ENCODE measurements around the gene DYNC2LI1.

DNA sequence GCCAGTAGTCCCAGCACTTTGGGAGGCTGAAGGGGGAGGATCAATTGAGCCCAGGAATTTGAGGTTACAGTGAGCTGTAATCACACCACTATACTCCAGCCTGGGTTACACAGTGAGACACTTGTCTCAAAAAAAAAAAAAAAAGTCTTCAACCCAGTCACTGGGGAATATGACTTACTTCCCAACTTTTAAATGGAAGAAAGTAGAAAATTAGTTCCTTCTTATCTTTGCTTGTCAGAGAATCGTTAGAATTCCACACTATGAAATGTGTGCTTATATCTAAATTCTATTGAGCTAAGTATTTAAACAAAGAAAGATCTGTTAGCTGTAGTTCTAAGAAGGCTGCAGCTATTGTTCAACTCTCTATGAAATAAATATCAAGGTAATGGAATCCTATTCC, 22.4 kb downstream of the DYNC2LI1 start:
- TF ChIP-seq POLR2A (IDR thresholded peaks at IDR 0.05) (no peak), CTCF (IDR thresholded peaks at IDR 0.05) (no peak)

All from tibial nerve (tissue), 3 donors.